GM12878 (cell line): ENCODE results near the gene OTULINL. TPM values are rescaled to one million over a fixed set of nuclear protein-coding genes. Genes with fewer than 3 reads are reported as not detected.

Experiments
- ATAC-seq: fragments of 200-7000 bp; cut with Tn5 transposase; 3 replicates; pipeline ENCODE4 v1.9.1; 2020; ENCODE audit warnings: mild to moderate bottlenecking, moderate library complexity
- Bru-seq: library from RNA; stranded (reverse); fragments of 400-500 nt; gene quantifications from one replicate; lab custom pipeline; 2021; lab: Mats Ljungman, UMichigan
- BruChase-seq, 2 experiments: library from RNA; stranded (reverse); fragments of 400-500 nt; gene quantifications; one replicate each; lab custom pipeline; 2021; lab: Mats Ljungman, UMichigan
- BruUV-seq: library from RNA; stranded (reverse); fragments of 400-500 nt; replicated peaks from 2 replicates; lab custom pipeline; 2021; lab: Mats Ljungman, UMichigan
- CTCF ChIA-PET: fragments of 300-600 bp; sonication (Branson Sonifier 250); formaldehyde crosslinking; extraction: SDS; loops from one replicate; lab custom pipeline; 2021; ENCODE audit warnings: inconsistent platforms; lab: Yijun Ruan, JAX
- POLR2A ChIA-PET: fragments of 350-600 bp; formaldehyde crosslinking; extraction: SDS; loops from one replicate; lab custom pipeline; 2021; ENCODE audit warnings: inconsistent platforms; lab: Charles Lee
- RAD21 ChIA-PET: fragments of 300-600 bp; sonication (Branson Sonifier 250); formaldehyde crosslinking; loops from one replicate; lab custom pipeline; 2023; ENCODE audit warnings: antibody characterized with exemption; ENCODE audit not compliant: unreplicated experiment; lab: Charles Lee
- SMC1A ChIA-PET: fragments of 300-600 bp; sonication (Branson Sonifier 250); formaldehyde crosslinking; loops from one replicate; lab custom pipeline; 2023; ENCODE audit not compliant: unreplicated experiment, uncharacterized antibody; lab: Charles Lee
- DNase-seq: peaks from one replicate; pipeline ENCODE4 v3.0.0-alpha.2; 2011; ENCODE audit warnings: low read depth, low spot score
- FAIRE-seq: peaks from 3 replicates; lab custom pipeline; 2011; peaks lifted over from hg19 to GRCh38; lab: Jason Lieb, UNC
- H2AFZ ChIP-seq: 2 replicates; pipeline ENCODE4 v1.6.0; 2011; ENCODE audit warnings: low read depth, low read length, control low read depth; ENCODE audit not compliant: control insufficient read depth
- H3K27ac ChIP-seq: 2 replicates; pipeline ENCODE4 v1.5.1; 2011; ENCODE audit warnings: control low read depth; ENCODE audit not compliant: control insufficient read depth, insufficient read depth
- H3K27me3 ChIP-seq, 2 experiments: replicated peaks in 1 of 2; 2 replicates each; pipeline versions ENCODE4 v1.6.0 to v1.6.1; 2011; ENCODE audit warnings: low read length in 1 of 2; ENCODE audit not compliant: control insufficient read depth in 2 of 2, insufficient read depth in 2 of 2
- H3K36me3 ChIP-seq, 2 experiments: 2 replicates each; pipeline ENCODE4 v1.5.1; 2011; ENCODE audit warnings: low read length in 1 of 2; ENCODE audit not compliant: control insufficient read depth in 2 of 2, insufficient read depth in 2 of 2
- H3K4me1 ChIP-seq: 2 replicates; pipeline ENCODE4 v1.6.1; 2011; ENCODE audit warnings: mild to moderate bottlenecking, low read length, moderate library complexity, mixed read lengths; ENCODE audit not compliant: control insufficient read depth, insufficient read depth
- H3K4me2 ChIP-seq: 2 replicates; pipeline ENCODE4 v1.6.0; 2011; ENCODE audit warnings: control low read depth; ENCODE audit not compliant: control insufficient read depth, insufficient read depth
- H3K4me3 ChIP-seq: fragments of 200-600 bp; sonication (generic); 2 replicates; pipeline ENCODE4 v1.5.1; 2016
- H3K79me2 ChIP-seq: 2 replicates; pipeline ENCODE4 v1.6.0; 2011; ENCODE audit warnings: low read length; ENCODE audit not compliant: control insufficient read depth, insufficient read depth
- H3K9ac ChIP-seq: 2 replicates; pipeline ENCODE4 v1.8.0; 2011; ENCODE audit warnings: low read length, control low read depth, mixed read lengths; ENCODE audit not compliant: control insufficient read depth, insufficient read depth
- H3K9me3 ChIP-seq: replicated peaks from 3 replicates; pipeline ENCODE4 v1.5.1; 2011; ENCODE audit warnings: mild to moderate bottlenecking, low read length; ENCODE audit not compliant: control insufficient read depth, insufficient read depth
- H4K20me1 ChIP-seq: 2 replicates; pipeline ENCODE4 v1.6.0; 2011; ENCODE audit not compliant: control insufficient read depth, insufficient read depth
- BHLHE40 ChIP-seq, 2 experiments: fragments of 450-650 bp in 1 of 2; IDR thresholded peaks; 2 replicates each; pipeline ENCODE4 v1.6.1; 2011 to 2017; ENCODE audit warnings: low read depth in 2 of 2, borderline replicate concordance in 1 of 2, improper control_type of control experiment in 1 of 2, low read length in 1 of 2, mild to moderate bottlenecking in 1 of 2
- CHD2 ChIP-seq: IDR thresholded peaks from 2 replicates; pipeline ENCODE4 v1.6.1; 2011; ENCODE audit warnings: low read depth, low read length, improper control_type of control experiment, borderline replicate concordance
- CREB1 ChIP-seq: IDR thresholded peaks from 2 replicates; pipeline ENCODE4 v1.6.1; 2012; ENCODE audit warnings: low read depth, mild to moderate bottlenecking, inconsistent platforms
- EGR1 ChIP-seq, 2 experiments: IDR thresholded peaks; 1 replicate in 1 of 2; 2 replicates in 1 of 2; pipeline ENCODE4 v1.6.1; 2011 to 2012; ENCODE audit warnings: low read depth in 2 of 2, low read length in 2 of 2, borderline replicate concordance in 1 of 2, mild to moderate bottlenecking in 1 of 2, moderate library complexity in 1 of 2
- IKZF1 ChIP-seq: fragments of 450-650 bp; conservative IDR thresholded peaks from 2 replicates; pipeline ENCODE4 v1.6.1; 2017; ENCODE audit warnings: antibody characterized with exemption, mild to moderate bottlenecking
- IKZF2 ChIP-seq, 2 experiments: fragments of 450-650 bp; IDR thresholded peaks; 2 replicates each; pipeline ENCODE4 v1.6.1; 2017; ENCODE audit warnings: mild to moderate bottlenecking in 2 of 2, moderate library complexity in 2 of 2
- PBX3 ChIP-seq: IDR thresholded peaks from 2 replicates; pipeline ENCODE4 v1.6.1; 2011; ENCODE audit warnings: mild to moderate bottlenecking, low read depth, low read length, moderate library complexity; ENCODE audit not compliant: insufficient replicate concordance
- POLR2A ChIP-seq: IDR thresholded peaks from 2 replicates; pipeline ENCODE4 v1.6.1; 2011; ENCODE audit warnings: low read depth, mild to moderate bottlenecking, low read length
- SIN3A ChIP-seq: IDR thresholded peaks from 2 replicates; pipeline ENCODE4 v1.6.1; 2012; ENCODE audit warnings: low read depth, low read length, improper control_type of control experiment
- SP1 ChIP-seq: IDR thresholded peaks from one replicate; pipeline ENCODE4 v1.6.1; 2011; ENCODE audit warnings: low read depth, low read length
- SREBF2 ChIP-seq: IDR thresholded peaks from 2 replicates; pipeline ENCODE4 v1.6.1; 2012; ENCODE audit warnings: mild to moderate bottlenecking, low read length
- SUPT20H ChIP-seq: IDR thresholded peaks from 2 replicates; pipeline ENCODE4 v1.6.1; 2011; ENCODE audit warnings: low read depth, mild to moderate bottlenecking, low read length, moderate library complexity, borderline replicate concordance; ENCODE audit not compliant: control insufficient read depth
- YY1 ChIP-seq: IDR thresholded peaks from 2 replicates; pipeline ENCODE4 v1.6.1; 2011; ENCODE audit warnings: low read depth, mild to moderate bottlenecking, low read length
- ZBTB40 ChIP-seq: fragments of 450-650 bp; IDR thresholded peaks from 2 replicates; pipeline ENCODE4 v1.6.1; 2016; ENCODE audit warnings: mild to moderate bottlenecking, moderate library complexity, borderline replicate concordance
- WGBS: methylation state at CpG from one replicate; pipeline ENCODE4 v1.1.6; 2016; ENCODE audit warnings: low lambda C conversion rate; ENCODE audit not compliant: insufficient replicate concordance, insufficient coverage; ENCODE audit errors: missing lambda C conversion rate; 5-methylcytosine and 5-hydroxymethylcytosine counted together
- in situ Hi-C: fragments of 300-500 bp; cut with MboI; formaldehyde crosslinking; loops from 9 replicates; pipeline ENCODE4 v1.14.3; 2018; ENCODE audit warnings: mixed read lengths
- intact Hi-C: fragments of 100-400 bp; cut with micrococcal nuclease; formaldehyde crosslinking; loops from one replicate; pipeline ENCODE4 v1.14.2; 2022; ENCODE audit not compliant: unreplicated experiment
- long read RNA-seq, 2 experiments: library from polyadenylated mRNA; unstranded; transcript quantifications; one replicate each; pipeline ENCODE4 v2.0.0, GENCODE V29; 2019 to 2020
- polyA minus RNA-seq, 3 experiments: library from RNA; depleted of rRNA, polyadenylated mRNA; stranded (reverse); fragments of >200 nt; gene quantifications; 2 replicates each; pipeline ENCODE4 v1.2.3, GENCODE V29; 2011
- polyA plus RNA-seq, 11 experiments: library from polyadenylated mRNA; depleted of rRNA in 4 of 11; unstranded in 6 of 11; stranded (reverse) in 5 of 11; fragments of >200 nt; fragmentation: Nextera tagmentation in 4 of 11; fragmentation: Illumina TruSeq in 1 of 11; extraction: Ambion mirVana in 4 of 11; extraction: Trizol in 1 of 11; gene quantifications; 1 replicate in 1 of 11; 2 replicates in 10 of 11; pipeline versions ENCODE4 v1.2.1 to v1.2.3, GENCODE V29; 2011 to 2016; ENCODE audit warnings: inconsistent platforms in 2 of 11, missing spikeins in 2 of 11, low read depth in 1 of 11
- total RNA-seq, 4 experiments: library from RNA; depleted of rRNA in 3 of 4; stranded (reverse); fragments of >200 nt in 3 of 4; fragmentation: Illumina TruSeq in 1 of 4; extraction: Trizol in 1 of 4; gene quantifications; 2 replicates each; pipeline versions ENCODE4 v1.2.1 to v1.2.3, GENCODE V29; 2013 to 2021

The OTULINL gene
- 0.32 and 0.46 TPM in 2 replicates for total RNA-seq (2013; cell fraction: nucleolus; rRNA removed)
- total RNA-seq (2014; rRNA removed) (1.7 and 1.8 TPM in 2 replicates), total RNA-seq (2014; rRNA removed; fragmentation: Illumina TruSeq; extraction: Trizol) (2.1 and 2.3 TPM in 2 replicates), total RNA-seq (2021) (3.1 and 4.7 TPM in 2 replicates), polyA plus RNA-seq (2011; rRNA removed) (0.60 and 0.94 TPM in 2 replicates), polyA plus RNA-seq (2014; fragmentation: Illumina TruSeq; extraction: Trizol) (1.8 and 4.5 TPM in 2 replicates), polyA plus RNA-seq (2014; fragmentation: Nextera tagmentation; extraction: Ambion mirVana) (1 to 10 TPM in 1 of 2 experiments, under 1 TPM in 1; 0.79 to 1.3 TPM), polyA plus RNA-seq (2014; rRNA removed) (1.7 and 1.9 TPM in 2 replicates), polyA plus RNA-seq (2016; fragmentation: Nextera tagmentation; extraction: Ambion mirVana) (1 to 10 TPM; 3.6 to 4.0 TPM), polyA minus RNA-seq (2011; rRNA and poly(A)+ RNA removed) (0.15 and 0.22 TPM in 2 replicates), Bru-seq, nascent RNA (percentile 36 among the genes with signal in this experiment), BruChase-seq, experiment 1, labeled RNA remaining after a 6-hour chase (percentile 20 among the genes with signal in this experiment), BruChase-seq, experiment 2, labeled RNA remaining after a 2-hour chase (percentile 27 among the genes with signal in this experiment)
- 1.2 TPM for polyA plus RNA-seq (2011; ENCODE audit: low read depth)
- polyA plus RNA-seq (2011; cell fraction: cytosol; rRNA removed), result 0.19 and 0.27 TPM in 2 replicates
- 0.12 and 0.28 TPM in 2 replicates for polyA plus RNA-seq (2011; cell fraction: nucleus; rRNA removed)
- polyA plus RNA-seq (2012), result 1.4 TPM in 2 replicates
- 0.83 TPM in 1 of 2 replicates, not detected in the other for polyA minus RNA-seq (2011; cell fraction: cytosol; rRNA and poly(A)+ RNA removed)
- polyA minus RNA-seq (2011; cell fraction: nucleus; rRNA and poly(A)+ RNA removed), result 0.10 and 0.24 TPM in 2 replicates
- long read RNA-seq, experiment 1, partial matches to known transcripts, result 0 of 1 reads
- long read RNA-seq, experiment 1, other reads (novel, unspliced or antisense), result 0 of 1 reads
- long read RNA-seq, experiment 2, partial matches to known transcripts, result 1 of 4 reads
- long read RNA-seq, experiment 2, other reads (novel, unspliced or antisense), result 1 of 4 reads

- H4K20me1 ChIP-seq, result no peaks in the 10 kb centered on the region
- POLR2A ChIA-PET, result no interaction called here
- DNase-seq (no peak), ATAC-seq (peak; percentile 98), FAIRE-seq (no peak)
- CTCF ChIA-PET, result no interaction called here
- H3K36me3 ChIP-seq, result no peaks in the 10 kb centered on the region
- intact Hi-C loops (no loop called here), in situ Hi-C loops (no loop called here)
- WGBS, result 18% methylated on average over 32 of the region's 63 CpGs
- BruUV-seq, result no TSS peak
- H3K79me2 ChIP-seq, result no peaks in the 10 kb centered on the region
- H3K4me1 ChIP-seq, result no peaks in the 10 kb centered on the region
- H3K9me3 ChIP-seq, result no peaks in the 10 kb centered on the region; the same call in 2 of the 3 replicates
- H3K27me3 ChIP-seq, result peaks cover 4 to 5% of the 10 kb centered on the region in 2 experiments; a peak in 2 of 4 replicates
- H3K9ac ChIP-seq, result peak within 1 kb of the TSS; percentile 56
- peak within 1 kb of the TSS; percentile 80 for H3K4me2 ChIP-seq
- H3K27ac ChIP-seq, result no peak within 1 kb of the TSS
- RAD21 ChIA-PET, result no interaction called here
- peak within 1 kb of the TSS; percentile 66 for H3K4me3 ChIP-seq
- SMC1A ChIA-PET, result no interaction called here
- H2AFZ ChIP-seq, result peak within 1 kb of the TSS; percentile 68
- TF ChIP-seq CHD2 (0 out of 2 replicates have a peak, but pooled peaks have one; percentile 28), PBX3 (peak; percentile 94), SUPT20H (no peak), EGR1 (IDR thresholded peaks at IDR 0.05; ENCODE audit: borderline replicate concordance in 1 of 2, low read depth in 2 of 2, low read length in 2 of 2) (peak in 1 of 2 experiments; percentile 50; a peak in 1 of 3 replicates), YY1 (0 out of 2 replicates have a peak, but pooled peaks have one; percentile 45), IKZF2 (IDR thresholded peaks at IDR 0.05) (no peak), SP1 (peak; percentile 73), SREBF2 (no peak), BHLHE40 (IDR thresholded peaks at IDR 0.05; ENCODE audit: borderline replicate concordance in 1 of 2, low read depth in 2 of 2, low read length in 1 of 2) (0 out of 4 replicates have a peak, but pooled peaks of 1 of the 2 experiments have one; percentile 6), CREB1 (peak; percentile 38; the same call in 1 of the 2 replicates), SIN3A (no peak), ZBTB40 (no peak), POLR2A (no peak; the same call in 1 of the 2 replicates), IKZF1 (peak; percentile 29; the same call in 1 of the 2 replicates)
Measured at GRCh38 chr5:14581106-14581890, at the start of gene OTULINL. Gene OTULINL (plus strand): TSS chr5:14581792. CDS start chr5:14581895, 103 bp downstream.
